Activated CD4-positive, alpha-beta T cell treated with anti-CD3 and anti-CD28 coated beads for 36 hours (primary cell): Measurements from ENCODE around the gene C16orf78. TPM values are rescaled to one million over a fixed set of nuclear protein-coding genes. Genes with fewer than 3 reads are reported as not detected.
A peak's percentile ranks its signal among the peaks of the same experiment; 100 is the strongest.
"Not testable (repeated sequence)": the region's sequence is repeated elsewhere in the genome, so short reads cannot be mapped to it uniquely, and the experiment has no call there.

ENCODE experiments used
- ATAC-seq: fragments of 200-7000 bp; cut with Tn5 transposase; one replicate; pipeline ENCODE4 v1.10.0; 2021; ENCODE audit warnings: mild to moderate bottlenecking, moderate library complexity
- CTCF ChIA-PET: fragments of 350-600 bp; sonication (Branson Sonifier 250); formaldehyde crosslinking; loops from one replicate; lab custom pipeline; 2021; ENCODE audit warnings: antibody characterized with exemption; lab: Charles Lee
- POLR2A ChIA-PET: fragments of 350-600 bp; sonication (Branson Sonifier 250); formaldehyde crosslinking; loops from one replicate; lab custom pipeline; 2021; ENCODE audit warnings: antibody characterized with exemption, inconsistent platforms; lab: Charles Lee
- DNase-seq: peaks from one replicate; pipeline ENCODE4 v3.0.0-alpha.2; 2020
- H3K27ac Mint-ChIP-seq: one replicate; pipeline ENCODE4 v1.8.0; 2021; ENCODE audit warnings: mixed read lengths
- H3K27me3 Mint-ChIP-seq: one replicate; pipeline ENCODE4 v1.8.0; 2021; ENCODE audit warnings: mixed read lengths
- H3K36me3 Mint-ChIP-seq: one replicate; pipeline ENCODE4 v1.8.0; 2021; ENCODE audit warnings: low read depth, mixed read lengths
- H3K4me1 Mint-ChIP-seq: one replicate; pipeline ENCODE4 v1.8.0; 2021; ENCODE audit warnings: mixed read lengths
- H3K4me3 Mint-ChIP-seq: one replicate; pipeline ENCODE4 v1.8.0; 2021; ENCODE audit warnings: mild to moderate bottlenecking, moderate library complexity, mixed read lengths
- H3K9me3 Mint-ChIP-seq: one replicate; pipeline ENCODE4 v1.8.0; 2021; ENCODE audit warnings: low read depth, mixed read lengths
- intact Hi-C, 2 experiments: fragments of 100-400 bp; cut with DNase I in 1 of 2; cut with micrococcal nuclease in 1 of 2; formaldehyde crosslinking; loops; one replicate each; pipeline versions ENCODE4 v1.14.2 to v1.15.1; 2022 to 2024; cut with DNase I, micrococcal nuclease
- total RNA-seq, 2 experiments: library from RNA; stranded (reverse); gene quantifications; one replicate each; pipeline ENCODE4 v1.2.3, GENCODE V29; 2021

C16orf78 gene
- total RNA-seq, 2 experiments from 2014 or later, result not detected

DNA sequence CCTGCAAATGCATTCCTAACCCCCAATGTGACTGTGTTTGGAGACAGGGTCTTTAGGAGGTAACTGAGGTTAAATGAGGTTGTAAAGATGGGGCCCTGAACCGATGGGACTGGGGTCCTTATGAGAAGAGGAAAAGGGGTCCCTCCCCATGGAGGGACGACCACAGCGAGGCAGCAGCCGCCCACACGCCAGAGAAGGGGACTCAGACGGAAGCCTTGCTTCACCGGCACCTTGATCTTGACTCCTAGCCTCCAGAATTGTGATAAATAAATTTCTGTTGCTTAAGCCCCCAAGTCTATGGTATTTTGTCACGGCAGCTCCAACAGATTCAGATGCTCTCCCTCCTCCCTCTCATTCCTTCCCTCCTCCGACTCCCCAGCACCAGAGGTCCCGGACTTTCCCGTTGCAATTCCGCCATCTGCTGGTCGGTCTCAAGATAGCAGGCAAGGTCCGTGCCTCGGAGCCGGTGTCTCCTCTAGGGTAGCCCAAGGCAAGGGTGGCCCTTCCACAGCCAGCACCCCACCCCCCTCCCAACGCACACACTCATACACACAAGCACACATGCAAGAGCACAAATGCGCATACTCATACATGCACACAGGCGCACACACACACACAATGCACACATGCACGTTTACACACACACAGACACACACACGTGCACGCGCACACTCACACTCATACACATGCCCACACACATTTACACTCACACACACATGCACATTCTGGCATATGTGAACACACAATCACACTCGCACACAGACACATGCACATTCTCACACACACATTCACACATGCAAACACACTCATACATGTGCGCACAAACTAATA lies 23.1 kb upstream of the C16orf78 start:
- H3K27ac Mint-ChIP-seq, result no peak overlapping the region
- CTCF ChIA-PET, result interaction anchor here (0.5 to 1.8 kb wide), 7 partner anchors 16 to 801 kb away, joined by 3 to 4 read pairs (median 3); no protein-coding TSS in a partner anchor
- H3K4me3 Mint-ChIP-seq, result no peak overlapping the region
- intact Hi-C loops, result loop anchor here (1.0 to 2.0 kb wide), 3 partner anchors 350 to 664 kb away; no protein-coding TSS in a partner anchor
- POLR2A ChIA-PET, result no interaction called here
- H3K36me3 Mint-ChIP-seq, result no peaks in the 10 kb centered on the region
- H3K27me3 Mint-ChIP-seq, result peaks cover 17% of the 10 kb centered on the region
- no peaks in the 10 kb centered on the region for H3K4me1 Mint-ChIP-seq
- H3K9me3 Mint-ChIP-seq, result no peaks in the 10 kb centered on the region
- ATAC-seq, result no peak
- peak; percentile 75 for DNase-seq

- H3K27ac Mint-ChIP-seq, result no peak overlapping the region
- H3K4me1 Mint-ChIP-seq, result no peaks in the 10 kb centered on the region
- H3K27me3 Mint-ChIP-seq, result peaks cover 17% of the 10 kb centered on the region
- DNase-seq, result no peak
- intact Hi-C loops, result loop anchor here (2.0 kb wide), 2 partner anchors 350 to 664 kb away; no protein-coding TSS in a partner anchor
- no peaks in the 10 kb centered on the region for H3K36me3 Mint-ChIP-seq
- no peak overlapping the region for H3K4me3 Mint-ChIP-seq
- H3K9me3 Mint-ChIP-seq, result no peaks in the 10 kb centered on the region
- POLR2A ChIA-PET, result no interaction called here
- ATAC-seq, result no peak
- CTCF ChIA-PET, result interaction anchor here (0.6 to 1.1 kb wide), 3 partner anchors 17 to 490 kb away, joined by 3 to 4 read pairs (median 3); no protein-coding TSS in a partner anchor
Measured at GRCh38 chr16:49351096-49351487, 22.5 kb upstream of the C16orf78 start.

DNA sequence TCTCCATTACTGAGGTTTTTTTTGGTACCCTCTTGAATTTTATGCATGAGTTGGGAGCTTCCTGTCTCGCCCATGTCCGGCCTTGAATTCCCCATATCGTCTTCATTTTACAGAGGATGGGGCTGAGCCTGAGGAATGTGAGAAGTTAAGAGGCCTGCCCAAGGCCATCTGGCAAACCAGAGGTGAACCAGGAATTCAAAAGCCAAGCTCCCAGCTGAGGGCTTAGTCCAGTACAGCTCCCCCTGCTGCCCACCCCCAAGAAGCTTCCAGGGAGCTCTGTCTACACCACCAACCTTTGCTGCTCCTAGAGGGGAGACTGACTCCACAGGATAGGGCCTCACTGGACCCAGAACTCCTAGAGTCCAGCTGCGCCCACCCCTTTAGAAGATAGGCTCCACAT lies 20.7 kb upstream of the C16orf78 start:
- ATAC-seq (no peak), DNase-seq (peak; percentile 11)
- ChIA-PET CTCF (interaction anchor here (1.1 kb wide), 1 partner anchor 666 kb away, joined by 5 read pairs; no protein-coding TSS in a partner anchor), POLR2A (no interaction called here)
- H3K27me3 Mint-ChIP-seq, result peaks cover 16% of the 10 kb centered on the region
- no peak overlapping the region for H3K27ac Mint-ChIP-seq
- intact Hi-C loops, result no loop called here
- H3K4me3 Mint-ChIP-seq, result no peak overlapping the region
- H3K9me3 Mint-ChIP-seq, result no peaks in the 10 kb centered on the region
- H3K4me1 Mint-ChIP-seq, result no peaks in the 10 kb centered on the region
- no peaks in the 10 kb centered on the region for H3K36me3 Mint-ChIP-seq

DNA sequence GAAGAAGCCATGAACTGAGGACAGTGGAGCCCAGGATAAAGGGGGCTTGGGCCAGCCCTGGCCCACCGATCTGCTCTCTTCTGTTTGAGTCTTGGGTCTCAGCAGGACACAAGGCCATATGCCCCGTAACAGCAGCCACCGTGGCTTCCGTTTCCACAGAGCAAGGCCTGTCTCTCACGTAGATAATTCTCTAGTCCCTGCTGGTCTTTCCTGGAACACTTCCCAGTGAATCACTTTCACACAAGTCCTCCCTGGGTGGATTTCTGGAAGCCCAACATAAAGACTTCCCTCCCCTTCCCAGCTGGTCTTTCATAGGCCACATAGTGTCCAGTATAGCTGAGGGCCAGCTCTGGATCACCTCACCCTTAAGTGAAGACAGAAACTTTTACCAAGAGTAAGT lies 19.9 kb upstream of the C16orf78 start:
- CTCF ChIA-PET, result no interaction called here
- H3K4me1 Mint-ChIP-seq, result no peaks in the 10 kb centered on the region
- DNase-seq, result no peak
- H3K27me3 Mint-ChIP-seq, result peaks cover 18% of the 10 kb centered on the region
- no peak overlapping the region for H3K27ac Mint-ChIP-seq
- H3K4me3 Mint-ChIP-seq, result no peak overlapping the region
- intact Hi-C loops, result no loop called here
- no peaks in the 10 kb centered on the region for H3K9me3 Mint-ChIP-seq
- ATAC-seq, result no peak
- H3K36me3 Mint-ChIP-seq, result no peaks in the 10 kb centered on the region
- POLR2A ChIA-PET, result no interaction called here

GRCh38 chr16:49354101-49354500 lies 19.5 kb upstream of the C16orf78 start:
- H3K36me3 Mint-ChIP-seq, result no peaks in the 10 kb centered on the region
- ChIA-PET POLR2A (no interaction called here), CTCF (no interaction called here)
- H3K27ac Mint-ChIP-seq, result no peak overlapping the region
- peaks cover 16% of the 10 kb centered on the region for H3K27me3 Mint-ChIP-seq
- DNase-seq, result no peak
- H3K9me3 Mint-ChIP-seq, result no peaks in the 10 kb centered on the region
- no peak overlapping the region for H3K4me3 Mint-ChIP-seq
- intact Hi-C loops, result no loop called here
- no peak for ATAC-seq
- H3K4me1 Mint-ChIP-seq, result no peaks in the 10 kb centered on the region

- H3K36me3 Mint-ChIP-seq, result no peaks in the 10 kb centered on the region
- H3K4me3 Mint-ChIP-seq, result no peak overlapping the region
- no peak for ATAC-seq
- H3K27ac Mint-ChIP-seq, result no peak overlapping the region
- DNase-seq, result no peak
- intact Hi-C loops, result no loop called here
- no peaks in the 10 kb centered on the region for H3K9me3 Mint-ChIP-seq
- no peaks in the 10 kb centered on the region for H3K4me1 Mint-ChIP-seq
- peaks cover 16% of the 10 kb centered on the region for H3K27me3 Mint-ChIP-seq
- CTCF ChIA-PET, result no interaction called here
- POLR2A ChIA-PET, result no interaction called here
Measured at GRCh38 chr16:49354991-49355390, 18.6 kb upstream of the C16orf78 start.

GRCh38 chr16:49355933-49356665 lies 17.5 kb upstream of the C16orf78 start:
- no peaks in the 10 kb centered on the region for H3K9me3 Mint-ChIP-seq
- intact Hi-C loops, result no loop called here
- ChIA-PET POLR2A (no interaction called here), CTCF (interaction anchor here (1.3 kb wide), 1 partner anchor 669 kb away, joined by 5 read pairs; no protein-coding TSS in a partner anchor)
- H3K27ac Mint-ChIP-seq, result no peak overlapping the region
- no peak for ATAC-seq
- H3K36me3 Mint-ChIP-seq, result no peaks in the 10 kb centered on the region
- H3K4me3 Mint-ChIP-seq, result no peak overlapping the region
- no peaks in the 10 kb centered on the region for H3K4me1 Mint-ChIP-seq
- peaks cover 6% of the 10 kb centered on the region for H3K27me3 Mint-ChIP-seq
- DNase-seq, result no peak

DNA sequence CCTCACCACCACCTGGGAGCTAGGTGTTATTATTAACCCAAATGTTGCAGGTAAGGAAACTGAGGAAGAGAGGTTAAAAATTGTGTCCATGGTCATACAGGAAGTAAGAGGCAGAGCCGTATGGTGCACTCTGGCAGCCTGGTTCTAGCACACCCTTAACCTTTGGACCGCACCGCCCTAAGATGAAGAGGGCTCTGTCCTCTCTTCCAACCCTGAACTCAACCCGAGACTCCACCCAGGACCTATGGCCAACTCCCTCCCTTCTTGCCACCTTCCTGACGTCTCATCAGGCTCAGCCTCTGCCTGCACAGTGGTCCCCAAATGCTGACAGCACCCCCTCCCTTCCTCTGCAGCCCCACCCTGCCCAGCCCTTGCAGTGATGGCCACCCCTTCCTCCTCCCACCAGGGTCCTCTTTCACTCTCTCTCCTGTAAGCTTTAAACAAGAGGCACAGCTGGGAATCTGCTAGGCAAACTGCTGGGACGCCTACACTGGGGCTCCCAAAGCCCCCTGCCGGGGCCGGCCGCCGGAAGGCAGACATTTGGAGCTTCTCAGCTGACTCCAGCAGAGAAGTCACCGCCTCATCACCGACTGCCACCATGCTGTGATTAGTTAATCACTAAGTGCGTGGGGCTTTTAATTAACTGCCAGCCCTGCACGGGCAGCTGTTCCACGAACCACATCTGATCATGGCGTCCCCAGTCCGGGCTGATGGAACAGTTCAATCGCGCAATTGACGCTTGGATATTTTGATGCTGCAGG lies 16.7 kb upstream of the C16orf78 start:
- Mint-ChIP-seq H3K4me3 (no peak overlapping the region), H3K27ac (no peak overlapping the region), H3K4me1 (no peaks in the 10 kb centered on the region), H3K9me3 (no peaks in the 10 kb centered on the region), H3K27me3 (peaks cover 3% of the 10 kb centered on the region), H3K36me3 (no peaks in the 10 kb centered on the region)
- ChIA-PET CTCF (interaction anchor here (1.3 kb wide), 1 partner anchor 670 kb away, joined by 5 read pairs; no protein-coding TSS in a partner anchor), POLR2A (no interaction called here)
- DNase-seq (no peak), ATAC-seq (no peak)
- intact Hi-C loops, result no loop called here

DNA sequence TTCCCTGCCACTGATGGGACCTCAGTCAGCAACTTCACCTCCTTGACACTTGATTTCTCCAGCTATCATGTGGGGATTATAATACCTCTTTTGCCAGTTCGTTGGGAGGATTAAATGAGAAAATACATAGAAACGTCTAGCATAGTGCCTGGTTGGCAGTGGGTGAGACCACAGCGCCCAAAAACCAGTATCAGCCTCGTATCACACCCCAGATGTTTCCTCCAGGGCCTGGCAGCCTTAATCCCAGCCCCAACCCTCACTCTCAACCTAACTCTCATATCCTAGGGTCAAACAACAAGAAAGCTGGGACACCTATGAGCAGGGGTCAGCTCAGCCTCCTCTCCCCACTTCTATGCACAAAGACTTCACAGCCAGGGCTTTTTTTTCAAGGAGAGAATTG lies 14.0 kb upstream of the C16orf78 start:
- no peak overlapping the region for H3K4me3 Mint-ChIP-seq

GRCh38 chr16:49361731-49362130 lies 11.9 kb upstream of the C16orf78 start:
- H3K4me3 Mint-ChIP-seq, DNase-seq, ATAC-seq, H3K36me3 Mint-ChIP-seq, H3K4me1 Mint-ChIP-seq, H3K27me3 Mint-ChIP-seq, POLR2A ChIA-PET, H3K9me3 Mint-ChIP-seq, CTCF ChIA-PET, H3K27ac Mint-ChIP-seq, intact Hi-C loops: not testable (repeated sequence)

More for the DNA sequence above, 14.0 kb upstream of the C16orf78 start:
- no peaks in the 10 kb centered on the region for H3K4me1 Mint-ChIP-seq
- POLR2A ChIA-PET, result no interaction called here
- no peak overlapping the region for H3K27ac Mint-ChIP-seq
- intact Hi-C loops, result no loop called here
- DNase-seq, result no peak
- H3K36me3 Mint-ChIP-seq, result no peaks in the 10 kb centered on the region
- CTCF ChIA-PET, result no interaction called here
- ATAC-seq, result no peak
- no peaks in the 10 kb centered on the region for H3K9me3 Mint-ChIP-seq
- H3K27me3 Mint-ChIP-seq, result peaks cover 5% of the 10 kb centered on the region

GRCh38 chr16:49362230-49362629 lies 11.4 kb upstream of the C16orf78 start:
- no peaks in the 10 kb centered on the region for H3K36me3 Mint-ChIP-seq
- no peak overlapping the region for H3K27ac Mint-ChIP-seq
- ATAC-seq (no peak), DNase-seq (no peak)
- CTCF ChIA-PET, result no interaction called here
- no peaks in the 10 kb centered on the region for H3K4me1 Mint-ChIP-seq
- H3K9me3 Mint-ChIP-seq, result no peaks in the 10 kb centered on the region
- intact Hi-C loops, result no loop called here
- H3K4me3 Mint-ChIP-seq, result no peak overlapping the region
- peaks cover 5% of the 10 kb centered on the region for H3K27me3 Mint-ChIP-seq
- POLR2A ChIA-PET, result no interaction called here
